Measurements from ENCODE around the gene TMEM156. TPM values are rescaled to one million over a fixed set of nuclear protein-coding genes. Genes with fewer than 3 reads are reported as not detected.

Gene TMEM156
- total RNA-seq, 4 donors from 2014 or later: 0.70 to 14.9 (median 0.94) TPM; not detected in 1

DNA sequence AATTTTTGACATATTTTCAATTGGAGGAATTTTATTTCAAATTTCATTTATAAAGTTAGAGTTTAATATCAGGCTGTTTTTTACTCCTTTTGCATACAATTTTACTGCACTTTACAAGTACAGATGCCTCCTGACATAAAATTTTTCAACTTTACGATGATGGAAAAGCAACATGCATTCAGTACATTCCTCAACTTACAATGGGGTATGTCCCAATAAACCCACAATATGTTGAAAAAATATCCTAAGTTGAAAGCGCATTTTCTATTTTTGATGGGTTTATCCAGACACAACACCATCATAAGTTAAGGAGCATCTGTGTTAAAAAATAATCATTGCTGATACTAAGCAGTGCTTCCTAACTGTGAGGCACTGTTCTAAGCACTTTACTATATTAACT, 34.2 kb upstream of the TMEM156 start:
- Histone ChIP-seq H3K27ac (no peak overlapping the region), H3K4me3 (no peak overlapping the region), H3K9me3 (no peaks in the 10 kb centered on the region), H3K27me3 (no peaks in the 10 kb centered on the region), H3K36me3 (no peaks in the 10 kb centered on the region), H3K4me1 (no peaks in the 10 kb centered on the region)
- TF ChIP-seq CTCF (IDR thresholded peaks at IDR 0.05) (no peak), POLR2A (IDR thresholded peaks at IDR 0.05) (no peak)
- no peak for DNase-seq

DNA sequence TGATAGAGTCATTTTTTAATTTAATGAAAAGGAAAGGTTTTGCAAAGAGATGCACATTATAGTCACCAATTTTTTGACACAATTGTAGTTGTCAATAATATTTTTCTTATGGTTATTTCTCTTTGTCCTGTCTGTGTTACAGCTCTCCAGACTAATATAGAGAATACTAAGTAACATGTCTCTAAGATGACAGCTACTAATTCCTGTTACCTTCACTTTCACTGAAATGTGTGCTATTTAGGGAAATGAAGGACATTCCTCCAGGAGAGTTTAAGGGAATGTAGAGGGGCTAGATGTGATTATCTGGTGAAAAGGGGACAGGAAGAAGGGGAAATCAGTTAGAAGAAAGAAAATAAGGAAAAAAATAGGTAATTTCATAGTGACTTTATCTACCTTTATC, 31.2 kb upstream of the TMEM156 start:
- Histone ChIP-seq H3K4me1 (no peaks in the 10 kb centered on the region), H3K27ac (no peak overlapping the region), H3K36me3 (no peaks in the 10 kb centered on the region), H3K4me3 (no peak overlapping the region), H3K9me3 (no peaks in the 10 kb centered on the region), H3K27me3 (no peaks in the 10 kb centered on the region)
- TF ChIP-seq CTCF (IDR thresholded peaks at IDR 0.05) (no peak), POLR2A (IDR thresholded peaks at IDR 0.05) (no peak)
- no peak for DNase-seq

- DNase-seq: no peak
- H3K4me3 ChIP-seq: no peak overlapping the region
- no peaks in the 10 kb centered on the region for H3K4me1 ChIP-seq
- H3K27me3 ChIP-seq: no peaks in the 10 kb centered on the region
- no peaks in the 10 kb centered on the region for H3K9me3 ChIP-seq
- no peak overlapping the region for H3K27ac ChIP-seq
- no peaks in the 10 kb centered on the region for H3K36me3 ChIP-seq
- TF ChIP-seq POLR2A (IDR thresholded peaks at IDR 0.05): no peak
- TF ChIP-seq CTCF (IDR thresholded peaks at IDR 0.05): no peak
These were observed 30.5 kb upstream of the TMEM156 start for GRCh38 chr4:39062770-39063097.

- Histone ChIP-seq H3K36me3 (no peaks in the 10 kb centered on the region), H3K9me3 (no peaks in the 10 kb centered on the region), H3K4me1 (no peaks in the 10 kb centered on the region), H3K4me3 (no peak within 1 kb of the TSS), H3K27ac (no peak within 1 kb of the TSS), H3K27me3 (no peaks in the 10 kb centered on the region)
- no peak for DNase-seq
- no peak for TF ChIP-seq POLR2A (IDR thresholded peaks at IDR 0.05)
- TF ChIP-seq CTCF (IDR thresholded peaks at IDR 0.05): no peak
These were observed 30.0 kb upstream of the TMEM156 start, which contains the start of gene KLHL5 for GRCh38 chr4:39062094-39062769. Gene KLHL5 (plus strand): TSS chr4:39062232. CDS start chr4:39062653, 421 bp downstream.

GRCh38 chr4:39061457-39061856, 29.2 kb upstream of the TMEM156 start:
- no peaks in the 10 kb centered on the region for H3K9me3 ChIP-seq
- no peaks in the 10 kb centered on the region for H3K4me1 ChIP-seq
- H3K36me3 ChIP-seq: no peaks in the 10 kb centered on the region
- no peak overlapping the region for H3K4me3 ChIP-seq
- TF ChIP-seq POLR2A (IDR thresholded peaks at IDR 0.05) (no peak), CTCF (IDR thresholded peaks at IDR 0.05) (no peak)
- no peaks in the 10 kb centered on the region for H3K27me3 ChIP-seq
- no peak for DNase-seq
- H3K27ac ChIP-seq: no peak overlapping the region

DNA sequence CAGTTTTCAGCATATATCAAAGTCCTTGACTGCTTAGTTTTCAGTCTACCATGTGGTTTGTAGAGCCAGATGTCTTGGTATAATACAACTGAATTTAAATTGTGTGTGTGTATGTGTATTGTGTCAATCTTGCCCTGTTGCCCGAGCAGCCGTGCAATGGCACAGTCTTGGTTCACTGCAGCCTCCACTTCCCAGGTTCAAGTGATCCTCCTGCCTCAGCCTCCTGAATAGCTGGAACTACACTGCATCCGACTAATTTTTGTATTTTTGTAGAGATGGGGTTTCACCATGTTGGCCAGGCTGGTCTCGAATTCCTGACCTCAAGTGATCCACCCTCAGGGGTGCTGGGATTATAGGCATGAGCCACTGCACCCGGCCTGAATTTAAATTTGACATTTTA, 23.8 kb upstream of the TMEM156 start:
- Histone ChIP-seq H3K27ac (no peak overlapping the region), H3K36me3 (no peaks in the 10 kb centered on the region), H3K9me3 (no peaks in the 10 kb centered on the region), H3K4me3 (no peak overlapping the region), H3K27me3 (no peaks in the 10 kb centered on the region), H3K4me1 (no peaks in the 10 kb centered on the region)
- DNase-seq: no peak
- TF ChIP-seq CTCF (IDR thresholded peaks at IDR 0.05): no peak
- TF ChIP-seq POLR2A (IDR thresholded peaks at IDR 0.05): no peak

Measured in Peyer's patch (tissue), 4 donors.